Lung (tissue), 12 donors: ENCODE data around the gene EFNA2. TPM values are rescaled to one million over a fixed set of nuclear protein-coding genes. Genes with fewer than 3 reads are reported as not detected.
"Not testable (repeated sequence)": the region's sequence is repeated elsewhere in the genome, so short reads cannot be mapped to it uniquely, and the experiment has no call there.

Source experiments
- ATAC-seq: fragments of 200-7000 bp; cut with Tn5 transposase; one replicate; pipeline ENCODE4 v1.9.1; 2020; ENCODE audit warnings: moderate number of reproducible peaks; ENCODE audit not compliant: insufficient read depth, low FRiP score
- DNase-seq, 3 donors: peaks; one replicate each; pipeline ENCODE4 v3.0.0-alpha.2; 2013 to 2017
- H3K27ac ChIP-seq, 2 donors: one replicate each; pipeline ENCODE4 v1.5.1; 2013; ENCODE audit warnings: mild to moderate bottlenecking in 2 of 2, moderate library complexity in 2 of 2, control low read depth in 1 of 2, inconsistent platforms in 1 of 2, low read depth in 1 of 2, low read length in 1 of 2
- H3K27me3 ChIP-seq, 3 donors: one replicate each; pipeline ENCODE4 v1.5.1; 2013; ENCODE audit warnings: low read length in 2 of 3; ENCODE audit not compliant: control insufficient read depth in 3 of 3, insufficient read depth in 3 of 3
- H3K36me3 ChIP-seq, 4 donors: one replicate each; pipeline ENCODE4 v1.5.1; 2013; ENCODE audit warnings: low read length in 4 of 4, mild to moderate bottlenecking in 1 of 4, moderate library complexity in 1 of 4; ENCODE audit not compliant: control insufficient read depth in 4 of 4, insufficient read depth in 4 of 4
- H3K4me1 ChIP-seq, 5 donors: one replicate each; pipeline ENCODE4 v1.5.1; 2013; ENCODE audit warnings: low read length in 5 of 5, mild to moderate bottlenecking in 2 of 5, moderate library complexity in 1 of 5; ENCODE audit not compliant: control insufficient read depth in 5 of 5, insufficient read depth in 5 of 5
- H3K4me3 ChIP-seq: one replicate; pipeline ENCODE4 v1.5.1; 2013; ENCODE audit warnings: mild to moderate bottlenecking, control low read depth, moderate library complexity
- H3K9ac ChIP-seq, 2 donors: one replicate each; pipeline ENCODE4 v1.5.1; 2013; ENCODE audit warnings: low read length in 2 of 2, control low read depth in 1 of 2; ENCODE audit not compliant: insufficient read depth in 1 of 2
- H3K9me3 ChIP-seq, 4 donors: one replicate each; pipeline ENCODE4 v1.5.1; 2013; ENCODE audit warnings: low read length in 3 of 4, mild to moderate bottlenecking in 1 of 4, moderate library complexity in 1 of 4; ENCODE audit not compliant: control insufficient read depth in 4 of 4, insufficient read depth in 3 of 4
- CTCF ChIP-seq: IDR thresholded peaks from 2 replicates; pipeline ENCODE4 v1.5.1; 2012; ENCODE audit warnings: mild to moderate bottlenecking; ENCODE audit errors: control extremely low read depth, extremely low read depth
- WGBS, 2 donors: extraction: QIAGEN DNeasy Blood & Tissue Kit; methylation state at CpG; one replicate each; pipeline ENCODE4 v1.1.7; 2013; 5-methylcytosine and 5-hydroxymethylcytosine counted together
- polyA plus RNA-seq, 2 donors: library from polyadenylated mRNA; stranded (reverse); fragments of 200-250 nt; gene quantifications; one replicate each; pipeline ENCODE4 v1.2.1, GENCODE V29; 2013
- total RNA-seq, 2 donors: library from RNA; depleted of rRNA in 1 of 2; stranded (reverse); fragments of >200 nt in 1 of 2; gene quantifications; one replicate each; pipeline ENCODE4 v1.2.1, GENCODE V29; 2014 to 2021
- donor health status: control.
- donor health status: control.
- donor health status: Bipolar disorder and iron deficiency.
- donor health status: healthy.
- donor health status: DM: yes; HTN: yes; CAD: no.

Gene EFNA2
- total and polyA plus RNA-seq, 4 donors = 0.37 TPM; not detected in 3

GRCh38 chr19:1243768-1244692 lies 41.6 kb upstream of the EFNA2 start:
- H3K4me1 ChIP-seq = peaks cover 0 to 41% (median 26%) of the 10 kb centered on the region in 5 donors
- DNase-seq (peak; percentile 87 to 91 (median 87)), ATAC-seq (peak; percentile 32)
- H3K27me3 ChIP-seq = no peaks in the 10 kb centered on the region
- no peaks in the 10 kb centered on the region for H3K9me3 ChIP-seq
- peaks cover 0 to 4% (median 0%) of the 10 kb centered on the region in 4 donors for H3K36me3 ChIP-seq
- peak; percentile 89 for TF ChIP-seq CTCF
- H3K27ac ChIP-seq = peak overlapping the region; percentile 56 to 81
- H3K4me3 ChIP-seq = no peak overlapping the region
- no peak overlapping the region for H3K9ac ChIP-seq
- 49 to 57% methylated on average over 30 to 33 of the region's 33 CpGs for WGBS, 2 donors

GRCh38 chr19:1244693-1245451 lies 40.8 kb upstream of the EFNA2 start:
- Histone ChIP-seq H3K9ac (no peak overlapping the region), H3K27me3 (no peaks in the 10 kb centered on the region), H3K36me3 (peaks cover 0 to 4% (median 0%) of the 10 kb centered on the region in 4 donors), H3K4me1 (peaks cover 0 to 38% (median 23%) of the 10 kb centered on the region in 5 donors), H3K9me3 (no peaks in the 10 kb centered on the region), H3K4me3 (no peak overlapping the region), H3K27ac (peak overlapping the region; percentile 56 to 81)
- no peak for ATAC-seq
- TF ChIP-seq CTCF = no peak
- WGBS, 2 donors = 21 to 42% methylated on average over 28 to 31 of the region's 31 CpGs
- peak in 1 of 3 donors; percentile 5 for DNase-seq

- H3K36me3 ChIP-seq = peaks cover 0 to 12% (median 3%) of the 10 kb centered on the region in 4 donors
- TF ChIP-seq CTCF = no peak
- H3K9me3 ChIP-seq = no peaks in the 10 kb centered on the region
- DNase-seq = peak in 1 of 3 donors; percentile 7
- no peak overlapping the region for H3K9ac ChIP-seq
- 79 to 90% methylated on average over 26 of the region's 26 CpGs for WGBS, 2 donors
- peak overlapping the region; percentile 62 to 81 for H3K27ac ChIP-seq
- H3K4me1 ChIP-seq = peaks cover 0 to 36% (median 22%) of the 10 kb centered on the region in 5 donors
- H3K4me3 ChIP-seq = no peak overlapping the region
- no peaks in the 10 kb centered on the region for H3K27me3 ChIP-seq
- ATAC-seq = no peak
Observed at GRCh38 chr19:1245494-1246264, 40.0 kb upstream of the EFNA2 start.

GRCh38 chr19:1246265-1247087 lies 39.2 kb upstream of the EFNA2 start:
- DNase-seq = peak in 2 of 3 donors; percentile 49 to 65
- 79 to 85% methylated on average over 25 to 27 of the region's 27 CpGs for WGBS, 2 donors
- not testable (repeated sequence) for H3K9me3 ChIP-seq, H3K4me3 ChIP-seq, H3K27me3 ChIP-seq, ATAC-seq, H3K9ac ChIP-seq
- Histone ChIP-seq H3K27ac (peak overlapping the region; percentile 62 to 81), H3K4me1 (peaks cover 0 to 32% (median 22%) of the 10 kb centered on the region in 5 donors), H3K36me3 (peaks cover 0 to 20% (median 6%) of the 10 kb centered on the region in 4 donors)
